HepG2 (cell line): ENCODE results near the gene CASZ1. TPM values are rescaled to one million over a fixed set of nuclear protein-coding genes. Genes with fewer than 3 reads are reported as not detected.

ENCODE experiments used
- ATAC-seq: fragments of 200-7000 bp; cut with Tn5 transposase; 3 replicates; pipeline ENCODE4 v1.9.1; 2020; ENCODE audit warnings: mild to moderate bottlenecking, moderate library complexity
- BruUV-seq: library from RNA; stranded (reverse); fragments of 400-500 nt; replicated peaks from 2 replicates; lab custom pipeline; 2021; lab: Mats Ljungman, UMichigan
- CTCF ChIA-PET: fragments of 300-600 bp; formaldehyde crosslinking; extraction: SDS; loops from one replicate; lab custom pipeline; 2021; ENCODE audit warnings: low total read pairs, inconsistent platforms, low intra/inter-chr PET ratio; lab: Yijun Ruan, JAX
- POLR2A ChIA-PET: fragments of 350-600 bp; sonication (Branson Sonifier 250); formaldehyde crosslinking; loops from one replicate; lab custom pipeline; 2020; ENCODE audit warnings: antibody characterized with exemption, inconsistent platforms; lab: Yijun Ruan, JAX
- DNase-seq: peaks from one replicate; pipeline ENCODE4 v3.0.0-alpha.2; 2015; ENCODE audit warnings: low spot score
- FAIRE-seq: peaks from 3 replicates; lab custom pipeline; 2011; peaks lifted over from hg19 to GRCh38; lab: Jason Lieb, UNC
- H2AFZ ChIP-seq: one replicate; pipeline ENCODE4 v1.6.1; 2011; ENCODE audit warnings: low read length, inconsistent platforms
- H3K27ac ChIP-seq: fragments of 300-600 bp; 3 replicates; pipeline ENCODE4 v1.8.0; 2011; ENCODE audit warnings: mixed run types, mild to moderate bottlenecking, mixed read lengths, low read length, inconsistent platforms; ENCODE audit not compliant: insufficient read depth; ENCODE audit errors: extremely low read length
- H3K27me3 ChIP-seq, 2 experiments: fragments of 200-600 bp in 1 of 2; 2 replicates in 1 of 2; 3 replicates in 1 of 2; pipeline versions ENCODE4 v1.6.0 to v1.8.0; 2011; ENCODE audit warnings: low read length in 2 of 2, mild to moderate bottlenecking in 2 of 2, moderate library complexity in 2 of 2, inconsistent platforms in 1 of 2; ENCODE audit not compliant: insufficient read depth in 2 of 2, control insufficient read depth in 1 of 2
- H3K36me3 ChIP-seq, 2 experiments: fragments of 200-600 bp in 1 of 2; replicated peaks in 1 of 2; 2 replicates in 1 of 2; 3 replicates in 1 of 2; pipeline versions ENCODE4 v1.5.1 to v1.8.0; 2011; ENCODE audit warnings: low read length in 2 of 2, inconsistent platforms in 1 of 2; ENCODE audit not compliant: insufficient read depth in 2 of 2, control insufficient read depth in 1 of 2
- H3K4me1 ChIP-seq: 2 replicates; pipeline ENCODE4 v1.5.1; 2012; ENCODE audit warnings: low read length, inconsistent platforms; ENCODE audit not compliant: insufficient read depth
- H3K4me2 ChIP-seq: 2 replicates; pipeline ENCODE4 v1.6.0; 2011; ENCODE audit warnings: low read depth, low read length, inconsistent platforms
- H3K4me3 ChIP-seq, 3 experiments: fragments of 200-600 bp in 1 of 3; sonication (generic), shearing (Covaris generic) in 1 of 3; replicated peaks in 1 of 3; 2 replicates each; pipeline ENCODE4 v1.5.1; 2011 to 2016; ENCODE audit warnings: low read length in 3 of 3, inconsistent platforms in 2 of 3, low read depth in 2 of 3, mild to moderate bottlenecking in 2 of 3, control low read depth in 1 of 3, mixed read lengths in 1 of 3; ENCODE audit not compliant: insufficient read depth in 1 of 3
- H3K79me2 ChIP-seq: one replicate; pipeline ENCODE4 v1.6.1; 2011; ENCODE audit warnings: low read length, inconsistent platforms; ENCODE audit not compliant: insufficient read depth
- H3K9ac ChIP-seq: 2 replicates; pipeline ENCODE4 v1.6.0; 2011; ENCODE audit warnings: mild to moderate bottlenecking, low read depth, low read length, inconsistent platforms; ENCODE audit not compliant: insufficient read depth
- H3K9me3 ChIP-seq: 2 replicates; pipeline ENCODE4 v1.5.1; 2012; ENCODE audit warnings: mild to moderate bottlenecking, low read length
- H4K20me1 ChIP-seq: 2 replicates; pipeline ENCODE4 v1.6.0; 2011; ENCODE audit warnings: inconsistent platforms, mild to moderate bottlenecking, low read length, moderate library complexity; ENCODE audit not compliant: insufficient read depth
- CHCHD3 ChIP-seq: sonication (generic); formaldehyde crosslinking; IDR thresholded peaks from 2 replicates; pipeline ENCODE4 v1.8.0; 2022; ENCODE audit warnings: mild to moderate bottlenecking, missing genetic modification reagents, moderate library complexity
- NKX3-1 ChIP-seq: sonication (generic); formaldehyde crosslinking; IDR thresholded peaks from 2 replicates; pipeline ENCODE4 v1.5.0; 2020; ENCODE audit warnings: missing genetic modification reagents
- PLRG1 ChIP-seq: fragments of 450-650 bp; conservative IDR thresholded peaks from 2 replicates; pipeline ENCODE4 v1.6.1; 2016
- ZFX ChIP-seq: sonication (generic); formaldehyde crosslinking; IDR thresholded peaks from 2 replicates; pipeline ENCODE4 v1.4.0; 2020; ENCODE audit warnings: mild to moderate bottlenecking, low read depth, missing genetic modification reagents, moderate library complexity
- ZMAT3 ChIP-seq: sonication (generic); formaldehyde crosslinking; conservative IDR thresholded peaks from 2 replicates; pipeline ENCODE4 v1.7.0; 2021; ENCODE audit warnings: missing genetic modification reagents
- ZNF34 ChIP-seq: sonication (generic); formaldehyde crosslinking; IDR thresholded peaks from 2 replicates; pipeline ENCODE4 v1.4.0; 2020; ENCODE audit warnings: mild to moderate bottlenecking, missing genetic modification reagents, borderline replicate concordance
- ZNF609 ChIP-seq: sonication (generic); formaldehyde crosslinking; IDR thresholded peaks from 2 replicates; pipeline ENCODE4 v1.4.0; 2020; ENCODE audit warnings: mild to moderate bottlenecking, missing genetic modification reagents, borderline replicate concordance
- ZNF790 ChIP-seq: sonication (generic); formaldehyde crosslinking; IDR thresholded peaks from 2 replicates; pipeline ENCODE4 v1.8.0; 2022; ENCODE audit warnings: missing genetic modification reagents, mild to moderate bottlenecking, borderline replicate concordance
- ZNF850 ChIP-seq: sonication (generic); formaldehyde crosslinking; conservative IDR thresholded peaks from 2 replicates; pipeline ENCODE4 v1.9.0; 2021; ENCODE audit warnings: mild to moderate bottlenecking, missing genetic modification reagents
- WGBS: methylation state at CpG from one replicate; pipeline ENCODE4 v1.1.6; 2017; ENCODE audit warnings: low lambda C conversion rate; 5-methylcytosine and 5-hydroxymethylcytosine counted together
- in situ Hi-C: cut with HindIII; loops from 2 replicates; pipeline ENCODE4 v1.10.0; 2017; ENCODE audit warnings: low pct_unique_long_range_greater_than_20kb; ENCODE audit not compliant: extremely low pct_ligation_motif_present
- intact Hi-C: fragments of 100-400 bp; cut with micrococcal nuclease; formaldehyde crosslinking; loops from one replicate; pipeline ENCODE4 v1.10.0; 2022; ENCODE audit not compliant: unreplicated experiment
- polyA plus RNA-seq, 8 experiments: library from polyadenylated mRNA; depleted of rRNA in 3 of 8; stranded (reverse) in 7 of 8; unstranded in 1 of 8; fragments of >200 nt; fragmentation: Illumina TruSeq in 4 of 8; extraction: Trizol in 4 of 8; gene quantifications; 2 replicates each; pipeline versions ENCODE4 v1.2.1 to v1.2.3, GENCODE V29; 2011 to 2016; ENCODE audit warnings: low read depth in 4 of 8, missing spikeins in 1 of 8, mixed read lengths in 1 of 8; ENCODE audit not compliant: insufficient read depth in 1 of 8
- total RNA-seq, 5 experiments: library from RNA; depleted of rRNA; stranded (reverse); fragments of >200 nt; fragmentation: Illumina TruSeq; extraction: Trizol; gene quantifications; 2 replicates each; pipeline ENCODE4 v1.2.3, GENCODE V29; 2016; ENCODE audit warnings: low read depth in 1 of 5

CASZ1 gene
- total and polyA plus RNA-seq, 2 of the 13 experiments (the other 11 are each of a cell fraction or from before 2014, with no cell fraction given) = 1.9 to 3.7 TPM

GRCh38 chr1:10665930-10666850, 130.3 kb downstream of the CASZ1 start:
- Histone ChIP-seq H3K4me1 (peaks cover 21% of the 10 kb centered on the region), H4K20me1 (no peaks in the 10 kb centered on the region), H3K36me3 (no peaks in the 10 kb centered on the region), H3K9me3 (no peaks in the 10 kb centered on the region), H2AFZ (no peak overlapping the region), H3K4me3 (no peak overlapping the region), H3K79me2 (no peaks in the 10 kb centered on the region), H3K27me3 (no peaks in the 10 kb centered on the region), H3K27ac (no peak overlapping the region), H3K9ac (no peak overlapping the region), H3K4me2 (no peak overlapping the region)
- CTCF ChIA-PET = no interaction called here
- no peak for ATAC-seq
- 83% methylated on average over 8 of the region's 36 CpGs for WGBS
- FAIRE-seq = no peak
- intact Hi-C loops (no loop called here), in situ Hi-C loops (no loop called here)
- BruUV-seq = no TSS peak
- TF ChIP-seq ZNF850 (CRISPR knock-in tag) = no peak
- TF ChIP-seq ZNF790 (CRISPR knock-in tag) = no peak
- TF ChIP-seq ZNF609 (CRISPR knock-in tag) = no peak
- TF ChIP-seq ZFX (CRISPR knock-in tag) = no peak
- TF ChIP-seq ZNF34 (CRISPR knock-in tag) = no peak
- no peak for TF ChIP-seq ZMAT3 (CRISPR knock-in tag)
- no peak for TF ChIP-seq PLRG1
- TF ChIP-seq CHCHD3 (CRISPR knock-in tag) = no peak
- TF ChIP-seq NKX3-1 = no peak
- no peak for DNase-seq
- POLR2A ChIA-PET = no interaction called here
